Stimulated activated CD8-positive, alpha-beta memory T cell treated with anti-CD3 and anti-CD28 coated beads, Interleukin-7, amount 100 ng/mL, for 4 hours (primary cell): Measurements from ENCODE around the gene ATP5PF.
"Not testable (repeated sequence)": the region's sequence is repeated elsewhere in the genome, so short reads cannot be mapped to it uniquely, and the experiment has no call there.

Experiments
- DNase-seq, 2 donors: peaks; one replicate each; pipeline ENCODE4 v3.0.0-alpha.2; 2020; ENCODE audit warnings: low read depth in 2 of 2

Gene ATP5PF

GRCh38 chr21:25734904-25735645, at the start of gene ATP5PF, which contains the start of gene GABPA:
TSS of gene ATP5PF (minus strand) at chr21:25734904. CDS start at chr21:25729794, 5,110 bp downstream.
TSS of gene GABPA (plus strand) at chr21:25734972. CDS start at chr21:25741599, 6,627 bp downstream.
- DNase-seq = peak; percentile 96 to 97

- DNase-seq = not testable (repeated sequence)
Measured at GRCh38 chr21:25778126-25778875, 43.6 kb upstream of the ATP5PF start.

- DNase-seq = no peak
Measured at GRCh38 chr21:25776440-25776839, 41.7 kb upstream of the ATP5PF start.

DNA sequence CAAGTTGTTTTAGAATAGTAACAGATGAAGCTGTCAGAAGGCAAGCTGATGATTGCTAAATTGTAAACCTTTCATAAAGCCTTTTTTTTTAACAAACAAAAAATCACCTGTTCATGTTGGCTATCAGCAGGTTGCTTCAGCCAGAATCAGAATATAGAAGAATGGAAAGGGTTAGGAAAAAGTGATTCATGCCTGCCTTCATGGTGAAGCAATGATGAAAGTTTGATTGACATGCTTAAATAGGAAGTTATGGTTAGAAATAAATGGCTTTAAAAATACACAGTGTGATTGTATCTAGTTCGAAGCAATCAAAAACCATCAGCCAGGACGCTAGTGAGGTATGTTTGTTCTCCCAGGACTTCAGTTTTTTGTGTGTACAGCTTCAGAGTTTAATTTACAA, 38.0 kb upstream of the ATP5PF start:
- DNase-seq = no peak

GRCh38 chr21:25767921-25768320, 33.2 kb upstream of the ATP5PF start:
- DNase-seq = no peak

- no peak for DNase-seq
Measured at GRCh38 chr21:25764065-25764464, 29.4 kb upstream of the ATP5PF start.

DNA sequence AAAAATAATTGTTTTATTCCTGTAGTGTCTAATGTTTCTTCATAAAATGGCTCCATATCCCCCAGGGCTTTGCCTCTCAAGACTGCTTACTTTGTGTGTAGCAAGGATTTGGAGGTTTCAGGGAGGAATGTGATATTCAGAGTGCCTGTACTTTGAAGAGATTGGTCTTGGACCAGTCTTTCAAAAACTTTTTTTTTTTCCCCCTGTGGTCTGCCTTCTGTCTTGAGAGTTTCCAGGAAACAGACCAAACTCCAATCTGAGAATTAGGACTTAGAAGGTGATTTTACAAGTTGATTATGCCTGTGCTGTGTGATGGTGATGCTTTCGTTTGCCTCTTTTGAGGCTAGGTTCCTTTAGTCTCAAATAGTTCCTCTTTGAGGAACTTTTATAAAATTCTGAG, 26.0 kb upstream of the ATP5PF start:
- no peak for DNase-seq

DNA sequence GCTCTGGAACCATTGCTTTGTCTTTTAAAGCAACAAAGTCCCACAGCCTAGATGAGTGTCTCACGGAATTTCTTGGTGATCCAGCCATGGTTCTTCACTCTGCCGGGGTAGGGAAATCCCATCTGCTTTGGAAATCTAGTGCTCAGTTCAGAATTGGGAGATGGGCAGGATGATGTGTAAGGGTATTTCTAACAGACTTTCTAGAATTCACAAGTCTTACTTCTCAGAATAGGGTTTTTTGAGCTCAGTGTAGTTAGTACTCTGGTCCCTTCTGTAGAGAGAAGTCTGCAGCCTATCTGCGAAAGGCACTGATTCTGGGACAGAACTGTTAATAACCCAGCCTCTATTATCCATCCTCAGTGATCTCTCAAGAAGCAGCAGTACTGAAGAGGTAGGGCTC, 25.4 kb upstream of the ATP5PF start:
- no peak for DNase-seq

DNA sequence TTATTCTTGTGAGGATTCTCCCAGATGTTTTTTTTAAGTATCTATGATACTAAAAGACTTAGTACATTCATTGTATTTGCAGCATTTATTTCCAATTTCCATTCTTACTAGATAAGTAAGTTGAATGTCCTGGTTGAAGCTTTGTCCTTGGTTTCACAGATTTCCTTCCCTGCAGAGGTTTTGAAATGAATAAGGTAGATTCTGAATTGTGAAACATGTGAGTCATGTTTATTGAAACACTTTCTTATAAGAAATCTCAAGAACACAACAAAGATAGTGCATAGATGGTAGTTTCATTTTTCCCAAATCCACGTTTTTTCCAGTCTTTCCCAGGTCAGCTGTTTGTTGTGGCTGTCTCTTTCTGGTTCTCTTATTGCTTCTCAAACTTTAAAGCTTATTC, 24.9 kb upstream of the ATP5PF start:
- no peak for DNase-seq

- no peak for DNase-seq
Measured at GRCh38 chr21:25757531-25757930, 22.8 kb upstream of the ATP5PF start.

- no peak for DNase-seq
Measured at GRCh38 chr21:25756190-25756932, 21.7 kb upstream of the ATP5PF start.

DNA sequence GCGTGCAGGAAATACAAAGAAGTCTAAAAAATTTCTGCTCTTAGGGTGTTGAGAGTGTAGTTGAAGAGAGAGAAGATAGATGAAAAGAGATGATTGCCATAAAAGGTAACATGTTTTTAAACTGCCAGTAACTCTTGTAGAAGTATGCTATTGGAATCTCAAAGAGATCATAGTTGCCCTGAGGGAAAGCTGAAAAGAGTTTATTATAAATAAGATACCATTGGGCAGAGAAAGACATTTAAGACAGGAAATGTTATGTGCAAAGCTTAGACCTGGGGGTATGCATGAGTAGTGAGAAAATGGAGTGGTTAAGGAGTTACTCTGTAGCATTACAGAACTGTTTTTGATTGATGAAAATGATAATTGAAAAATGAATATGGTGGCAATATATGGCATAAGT, 17.7 kb upstream of the ATP5PF start:
- no peak for DNase-seq

DNA sequence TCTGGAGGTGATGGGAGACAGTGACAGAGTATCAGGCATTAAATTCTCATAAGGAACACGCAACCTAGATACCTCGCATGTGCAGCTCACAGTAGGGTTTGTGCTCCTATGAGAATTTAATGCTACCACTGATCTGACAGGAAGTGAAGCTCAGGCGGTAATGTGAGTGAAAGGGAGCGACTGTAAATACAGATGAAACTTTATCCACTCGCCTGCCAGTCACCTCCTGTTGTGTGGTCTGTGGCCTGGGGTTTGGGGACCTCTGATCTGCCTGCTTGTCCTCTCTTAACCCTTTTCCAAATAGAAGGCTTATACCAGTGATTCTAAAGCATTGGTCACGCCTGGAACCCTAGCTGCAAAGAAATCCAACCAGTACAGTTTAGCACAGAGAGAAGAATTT, 15.4 kb upstream of the ATP5PF start:
- DNase-seq = no peak

DNA sequence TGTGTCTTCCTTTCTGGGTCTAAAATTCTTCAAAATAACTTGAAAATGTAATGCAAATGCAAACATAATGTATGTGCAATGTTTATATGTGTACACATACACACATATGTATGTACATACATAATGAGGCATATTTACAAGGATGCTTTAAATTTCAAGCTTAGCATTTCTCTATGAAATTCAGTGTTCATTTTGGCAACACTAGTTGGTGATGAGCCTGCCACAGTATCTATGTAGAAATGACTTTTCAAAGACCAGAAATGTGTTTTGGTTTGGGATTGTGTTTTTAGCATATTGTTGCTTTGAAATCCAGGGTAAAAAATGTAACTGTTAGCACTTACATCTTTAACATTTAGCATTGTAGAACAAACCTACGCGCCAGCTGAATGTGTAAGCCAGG, 10.2 kb upstream of the ATP5PF start:
- no peak for DNase-seq

DNA sequence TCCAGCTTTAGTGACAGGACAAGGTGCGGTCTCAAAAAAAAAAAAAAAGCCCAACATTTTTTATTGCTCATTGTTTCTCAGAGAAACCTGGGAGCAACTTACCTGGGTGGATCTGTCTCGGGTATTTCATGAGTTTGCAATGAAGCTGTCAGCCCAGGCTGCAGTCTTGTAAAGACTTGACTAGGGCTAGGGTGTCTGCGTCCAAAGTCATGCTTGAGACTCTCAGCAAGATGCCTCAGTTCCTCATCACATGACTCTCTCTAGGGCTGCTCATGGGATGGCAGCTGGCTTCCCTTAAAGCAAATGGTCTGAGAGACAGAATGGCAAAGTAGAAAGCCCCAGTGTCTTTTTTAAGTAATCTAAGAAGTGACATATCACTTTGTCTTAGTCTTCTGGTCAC, 8.2 kb upstream of the ATP5PF start:
- DNase-seq = no peak

DNA sequence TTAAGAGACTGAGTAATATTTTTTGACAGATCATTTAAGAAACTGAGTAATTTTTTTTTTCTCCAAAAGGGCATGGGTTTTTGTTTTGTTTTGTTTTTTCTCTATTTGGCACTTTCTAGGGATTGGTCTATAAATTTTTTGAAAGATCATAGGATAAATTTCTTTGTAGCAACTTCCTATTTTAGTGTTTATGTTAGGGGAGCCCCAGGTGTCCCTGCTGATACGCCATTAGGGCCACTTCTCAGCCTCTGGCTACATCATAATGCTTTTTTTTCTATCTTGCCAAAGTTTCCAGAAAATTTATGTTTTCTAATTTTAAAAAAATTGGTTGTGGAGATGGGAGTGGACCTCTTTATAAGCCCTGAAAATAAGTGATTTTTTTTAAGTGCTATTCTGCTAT, 2.7 kb upstream of the ATP5PF start:
- DNase-seq = no peak

- peak; percentile 52 to 72 for DNase-seq
Measured at GRCh38 chr21:25735646-25736597, 1.2 kb upstream of the ATP5PF start.

DNA sequence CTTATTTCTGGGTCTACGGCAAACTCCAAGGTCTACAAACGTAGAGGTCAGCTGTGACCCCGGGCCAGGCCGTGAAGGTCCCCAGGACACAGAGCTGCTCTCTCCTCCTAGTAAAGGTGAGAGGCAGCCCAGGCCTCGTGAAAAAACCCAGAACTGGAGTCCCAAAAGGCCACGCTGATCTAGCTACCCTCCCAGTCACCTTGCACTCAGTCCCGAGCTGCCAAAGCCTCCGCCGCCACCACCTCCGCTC, 125 bp downstream of the ATP5PF start:
- no peak for DNase-seq

DNA sequence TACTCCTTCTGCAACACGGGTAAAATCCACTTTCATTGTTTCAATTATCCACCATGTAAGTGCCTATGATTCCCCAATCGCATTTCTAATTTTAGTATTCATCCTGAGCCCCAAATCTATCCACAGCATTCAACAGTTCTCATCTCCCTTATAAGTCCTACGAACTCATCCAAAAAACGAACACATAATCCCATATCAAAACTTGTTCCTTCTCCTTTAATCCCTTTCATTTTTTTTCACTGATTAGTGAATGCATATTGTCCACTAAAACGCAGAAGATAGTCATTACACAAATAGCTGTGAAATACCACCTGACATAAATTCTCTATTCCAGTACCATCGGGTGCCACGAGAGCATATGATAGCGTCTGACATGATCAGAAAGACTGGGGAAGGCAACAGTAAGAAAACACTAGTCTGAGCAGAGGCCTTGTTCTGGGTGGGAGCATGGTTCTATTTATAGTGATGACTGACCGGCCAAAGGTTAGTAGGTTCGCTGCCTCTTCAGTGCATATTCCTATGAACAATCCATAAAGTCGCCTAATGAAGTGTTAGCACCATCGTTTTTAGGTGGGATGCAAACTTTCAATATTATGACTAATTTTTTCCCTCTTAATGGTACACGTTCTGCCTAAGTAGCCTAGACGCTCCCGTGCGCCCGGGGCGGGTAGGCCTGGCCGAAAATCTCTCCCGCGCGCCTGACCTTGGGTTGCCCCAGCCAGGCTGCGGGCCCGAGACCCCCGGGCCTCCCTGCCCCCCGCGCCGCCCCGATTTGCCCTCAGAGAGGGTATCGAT, 648 bp downstream of the ATP5PF start:
- peak; percentile 10 to 37 for DNase-seq

- no peak for DNase-seq
Measured at GRCh38 chr21:25732091-25732760, 2.5 kb downstream of the ATP5PF start.
